ENCODE data around the gene SYT3. TPM values are rescaled to one million over a fixed set of nuclear protein-coding genes. Genes with fewer than 3 reads are reported as not detected.

The SYT3 gene
- polyA plus RNA-seq, 4 donors: 0.96 to 1.4 (median 1.1) TPM

GRCh38 chr19:50662651-50663481 is 23.2 kb upstream of the SYT3 start:
- no peak for DNase-seq (ENCODE audit: low read depth in 4 of 4, low spot score in 3 of 4)

- DNase-seq (ENCODE audit: low read depth in 4 of 4, low spot score in 3 of 4): no peak
Measured at GRCh38 chr19:50661766-50662650, 22.3 kb upstream of the SYT3 start.

- DNase-seq (ENCODE audit: low read depth in 4 of 4, low spot score in 3 of 4): no peak
Measured at GRCh38 chr19:50661023-50661422, 21.3 kb upstream of the SYT3 start.

- DNase-seq (ENCODE audit: low read depth in 4 of 4, low spot score in 3 of 4): no peak
Measured at GRCh38 chr19:50660088-50660366, 20.3 kb upstream of the SYT3 start.

- no peak for DNase-seq (ENCODE audit: low read depth in 4 of 4, low spot score in 3 of 4)
Measured at GRCh38 chr19:50659318-50660087, 19.8 kb upstream of the SYT3 start.

GRCh38 chr19:50658441-50659317 is 19.0 kb upstream of the SYT3 start:
- peak; percentile 72 to 83 (median 74) for DNase-seq (ENCODE audit: low read depth in 4 of 4, low spot score in 3 of 4)

GRCh38 chr19:50657712-50658440 is 18.2 kb upstream of the SYT3 start:
- peak; percentile 89 to 97 (median 93) for DNase-seq (ENCODE audit: low read depth in 4 of 4, low spot score in 3 of 4)

- DNase-seq (ENCODE audit: low read depth in 4 of 4, low spot score in 3 of 4): no peak
Measured at GRCh38 chr19:50657222-50657669, 17.6 kb upstream of the SYT3 start.

- DNase-seq (ENCODE audit: low read depth in 4 of 4, low spot score in 3 of 4): no peak
Measured at GRCh38 chr19:50654882-50655281, 15.2 kb upstream of the SYT3 start.

- DNase-seq (ENCODE audit: low read depth in 4 of 4, low spot score in 3 of 4): no peak
Measured at GRCh38 chr19:50652722-50653121, 13.0 kb upstream of the SYT3 start.

GRCh38 chr19:50651174-50651573 is 11.5 kb upstream of the SYT3 start:
- DNase-seq (ENCODE audit: low read depth in 4 of 4, low spot score in 3 of 4): no peak

- DNase-seq (ENCODE audit: low read depth in 4 of 4, low spot score in 3 of 4): no peak
Measured at GRCh38 chr19:50649433-50650391, 10.0 kb upstream of the SYT3 start, which contains the start of gene C19orf81. C19orf81 (plus strand) TSS chr19:50649445; CDS start chr19:50649445, 0 bp downstream.

GRCh38 chr19:50648659-50649058 is 9.0 kb upstream of the SYT3 start:
- no peak for DNase-seq (ENCODE audit: low read depth in 4 of 4, low spot score in 3 of 4)

GRCh38 chr19:50647879-50648615 is 8.4 kb upstream of the SYT3 start:
- DNase-seq (ENCODE audit: low read depth in 4 of 4, low spot score in 3 of 4): no peak

GRCh38 chr19:50646074-50646807 is 6.6 kb upstream of the SYT3 start:
- no peak for DNase-seq (ENCODE audit: low read depth in 4 of 4, low spot score in 3 of 4)

GRCh38 chr19:50645107-50645506 is 5.4 kb upstream of the SYT3 start:
- DNase-seq (ENCODE audit: low read depth in 4 of 4, low spot score in 3 of 4): no peak

Measured in right renal pelvis (tissue), 4 donors.